Measurements from ENCODE around the gene PSTPIP2.

GRCh38 chr18:45945669-45946068, 126.4 kb downstream of the PSTPIP2 start:
- no peak for TF ChIP-seq GATA2 (IDR thresholded peaks at IDR 0.05; ENCODE audit: low read depth, low read length)
- TF ChIP-seq GATA3 (IDR thresholded peaks at IDR 0.05; ENCODE audit: low read depth, low read length) = no peak
